ENCODE data around the gene LRRC28.
A peak's percentile ranks its signal among the peaks of the same experiment; 100 is the strongest.

Gene LRRC28

GRCh38 chr15:99307735-99308134, 56.5 kb downstream of the LRRC28 start:
- no peak for DNase-seq

- DNase-seq = no peak
These were observed 59.5 kb downstream of the LRRC28 start for GRCh38 chr15:99310745-99311144.

- no peak for DNase-seq
These were observed 60.9 kb downstream of the LRRC28 start for GRCh38 chr15:99312228-99312627.

GRCh38 chr15:99312794-99313193, 61.5 kb downstream of the LRRC28 start:
- DNase-seq = no peak

GRCh38 chr15:99315636-99316035, 64.4 kb downstream of the LRRC28 start:
- no peak for DNase-seq

- no peak for DNase-seq
These were observed 69.3 kb downstream of the LRRC28 start for GRCh38 chr15:99320374-99321215.

GRCh38 chr15:99321468-99321867, 70.2 kb downstream of the LRRC28 start:
- peak in 1 of 4 experiments; percentile 23 for DNase-seq

GRCh38 chr15:99322643-99323405, 71.5 kb downstream of the LRRC28 start:
- no peak for DNase-seq

GRCh38 chr15:99324082-99324620, 72.9 kb downstream of the LRRC28 start:
- peak; percentile 73 to 86 (median 81) for DNase-seq

- DNase-seq = no peak
These were observed 73.4 kb downstream of the LRRC28 start for GRCh38 chr15:99324700-99325099.

- DNase-seq = no peak
These were observed 75.0 kb downstream of the LRRC28 start for GRCh38 chr15:99326235-99326634.

GRCh38 chr15:99328106-99329072, 77.1 kb downstream of the LRRC28 start:
- DNase-seq = no peak

GRCh38 chr15:99331381-99331780, 80.1 kb downstream of the LRRC28 start:
- DNase-seq = no peak

- DNase-seq = no peak
These were observed 82.1 kb downstream of the LRRC28 start for GRCh38 chr15:99333413-99333812.

- no peak for DNase-seq
These were observed 82.7 kb downstream of the LRRC28 start for GRCh38 chr15:99333981-99334380.

GRCh38 chr15:99335508-99335907, 84.2 kb downstream of the LRRC28 start:
- no peak for DNase-seq

GRCh38 chr15:99336794-99337193, 85.5 kb downstream of the LRRC28 start:
- DNase-seq = no peak

- no peak for DNase-seq
These were observed 89.1 kb downstream of the LRRC28 start for GRCh38 chr15:99340347-99340746.

- peak; percentile 19 to 57 (median 36) for DNase-seq
These were observed 90.5 kb downstream of the LRRC28 start for GRCh38 chr15:99341786-99342185.

GRCh38 chr15:99343208-99343607, 91.9 kb downstream of the LRRC28 start:
- DNase-seq = no peak

GRCh38 chr15:99343881-99344551, 92.7 kb downstream of the LRRC28 start:
- peak in 1 of 4 experiments; percentile 16 for DNase-seq

GRCh38 chr15:99344639-99345038, 93.4 kb downstream of the LRRC28 start:
- DNase-seq = no peak

Data from suppressor macrophage (primary cell).